ENCODE results near the gene AKAP12.

The AKAP12 gene

DNA sequence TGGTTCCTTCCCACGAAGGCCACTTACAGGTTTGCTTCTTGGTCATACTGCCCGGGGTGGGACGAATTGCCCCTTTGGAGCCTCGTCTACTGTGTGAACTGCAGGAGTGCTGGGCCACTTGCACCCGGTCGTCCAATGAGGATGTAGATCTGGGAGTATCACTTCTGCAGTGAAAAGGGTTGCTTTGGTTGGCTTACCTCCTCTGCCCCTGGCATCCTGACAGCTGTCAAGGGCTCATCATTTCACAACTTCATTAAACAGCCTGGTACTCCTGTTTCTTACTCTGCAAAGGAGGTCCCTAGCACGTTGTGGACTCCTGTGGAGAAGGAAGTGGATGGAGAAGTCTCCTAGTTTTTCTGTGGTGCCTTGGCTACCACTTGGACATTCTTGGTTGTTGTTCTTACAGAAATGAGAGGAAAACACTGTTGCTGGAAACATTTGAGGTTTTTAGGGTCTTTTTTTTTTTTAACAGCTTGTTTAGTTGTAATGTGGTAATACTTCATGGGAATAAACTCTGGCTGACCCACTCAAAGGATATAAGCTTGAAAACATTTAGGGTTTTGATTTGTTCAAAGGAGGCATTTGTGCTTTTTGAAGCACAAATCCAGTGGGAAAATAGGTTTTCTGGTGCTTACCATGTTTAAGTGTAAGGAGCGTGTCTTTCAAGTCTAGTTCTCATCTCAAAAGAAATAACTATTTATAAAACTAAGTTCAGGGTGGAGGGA lies 60.7 kb downstream of the AKAP12 start:
- no peak overlapping the region for H3K27ac ChIP-seq
- H3K4me3 ChIP-seq = no peak overlapping the region
- no peak for DNase-seq (ENCODE audit: low read depth, low spot score)
- TF ChIP-seq POLR2AphosphoS5 (IDR thresholded peaks at IDR 0.05; ENCODE audit: borderline replicate concordance, low read depth, low read length) = no peak
- no peak for TF ChIP-seq FOXP2 (optimal IDR thresholded peaks at IDR 0.05; ENCODE audit: control extremely low read depth, extremely low read length, insufficient read depth)
- TF ChIP-seq EZH2 (IDR thresholded peaks at IDR 0.05) = no peak
- no peak overlapping the region for H3K9ac ChIP-seq (ENCODE audit: insufficient read length)
- H3K9me3 ChIP-seq (ENCODE audit: low read depth, low read length) = no peaks in the 10 kb centered on the region
- no peaks in the 10 kb centered on the region for H3K36me3 ChIP-seq (ENCODE audit: insufficient read depth, low read length)

DNA sequence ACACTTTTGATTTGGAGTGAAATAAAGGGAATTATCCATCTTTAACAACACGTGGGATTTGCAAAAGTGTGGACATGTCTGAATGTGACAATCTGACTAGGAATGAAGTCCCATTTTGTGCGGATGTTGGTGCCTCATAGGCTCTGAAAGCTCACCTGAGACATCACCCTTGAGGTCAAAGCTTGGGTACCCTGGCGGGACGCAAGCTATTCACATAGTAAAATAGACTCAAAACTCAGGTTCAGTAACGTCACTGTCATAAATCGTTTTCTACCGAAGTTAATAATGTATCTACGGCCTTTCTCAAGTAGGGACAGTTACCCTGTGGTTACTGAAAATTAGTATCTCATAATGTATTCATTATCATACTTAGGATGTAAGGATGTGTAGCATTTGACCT lies 61.8 kb downstream of the AKAP12 start:
- no peak for DNase-seq (ENCODE audit: low read depth, low spot score)
- H3K4me3 ChIP-seq = no peak overlapping the region
- TF ChIP-seq POLR2AphosphoS5 (IDR thresholded peaks at IDR 0.05; ENCODE audit: borderline replicate concordance, low read depth, low read length) (no peak), EZH2 (IDR thresholded peaks at IDR 0.05) (no peak), FOXP2 (optimal IDR thresholded peaks at IDR 0.05; ENCODE audit: control extremely low read depth, extremely low read length, insufficient read depth) (no peak)
- no peak overlapping the region for H3K27ac ChIP-seq
- H3K9ac ChIP-seq (ENCODE audit: insufficient read length) = no peak overlapping the region
- H3K36me3 ChIP-seq (ENCODE audit: insufficient read depth, low read length) = no peaks in the 10 kb centered on the region
- H3K9me3 ChIP-seq (ENCODE audit: low read depth, low read length) = no peaks in the 10 kb centered on the region

DNA sequence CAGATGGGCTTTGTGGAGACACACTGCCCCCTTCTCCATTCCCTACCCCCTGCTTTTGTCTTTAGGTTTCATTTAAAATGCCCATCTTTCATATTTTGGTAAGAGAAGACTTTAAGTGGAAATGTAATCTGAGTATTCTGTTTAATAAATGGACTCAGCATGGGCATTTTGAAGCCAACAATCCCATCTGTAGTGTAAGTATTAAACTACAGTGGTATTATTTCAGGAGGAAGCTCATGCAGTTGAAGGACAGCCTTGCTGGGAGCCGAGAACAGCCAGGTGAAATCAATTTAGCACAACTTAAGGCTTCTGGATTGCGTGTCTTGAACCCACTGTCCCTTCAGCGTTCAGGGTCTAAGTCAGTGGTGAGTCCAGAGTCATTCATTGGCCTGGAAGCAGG lies 63.5 kb downstream of the AKAP12 start:
- no peaks in the 10 kb centered on the region for H3K9me3 ChIP-seq (ENCODE audit: low read depth, low read length)
- H3K9ac ChIP-seq (ENCODE audit: insufficient read length) = no peak overlapping the region
- H3K36me3 ChIP-seq (ENCODE audit: insufficient read depth, low read length) = no peaks in the 10 kb centered on the region
- no peak overlapping the region for H3K27ac ChIP-seq
- TF ChIP-seq EZH2 (IDR thresholded peaks at IDR 0.05) (no peak), FOXP2 (optimal IDR thresholded peaks at IDR 0.05; ENCODE audit: control extremely low read depth, extremely low read length, insufficient read depth) (no peak), POLR2AphosphoS5 (IDR thresholded peaks at IDR 0.05; ENCODE audit: borderline replicate concordance, low read depth, low read length) (no peak)
- H3K4me3 ChIP-seq = no peak overlapping the region
- DNase-seq (ENCODE audit: low read depth, low spot score) = no peak

DNA sequence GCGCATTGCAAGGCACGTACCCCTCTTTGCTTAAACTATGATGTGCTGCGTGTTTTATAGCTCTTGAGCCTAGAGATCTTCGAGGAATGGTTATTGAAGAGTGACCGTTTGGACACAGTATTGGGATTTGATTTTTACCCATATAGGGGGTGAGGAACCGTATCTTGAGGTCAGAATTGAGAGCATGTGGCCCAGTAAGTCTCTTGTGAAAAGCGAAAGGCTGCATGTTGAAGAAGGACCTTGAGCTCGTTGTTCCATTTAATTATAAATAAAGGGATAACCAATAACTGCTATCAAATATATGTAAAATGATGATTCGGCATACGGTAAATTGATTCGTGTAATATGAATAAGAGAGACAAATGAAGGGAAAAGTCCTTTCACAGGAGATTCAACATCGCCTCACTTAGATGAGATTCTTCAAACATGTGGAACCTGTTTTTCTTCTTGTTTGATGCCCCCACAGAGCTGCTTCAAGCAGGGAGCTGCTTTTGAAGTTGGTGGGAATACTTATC lies 66.6 kb downstream of the AKAP12 start:
- DNase-seq (ENCODE audit: low read depth, low spot score) = no peak
- H3K9ac ChIP-seq (ENCODE audit: insufficient read length) = no peak overlapping the region
- no peak overlapping the region for H3K27ac ChIP-seq
- H3K4me3 ChIP-seq = no peak overlapping the region
- H3K9me3 ChIP-seq (ENCODE audit: low read depth, low read length) = no peaks in the 10 kb centered on the region
- H3K36me3 ChIP-seq (ENCODE audit: insufficient read depth, low read length) = no peaks in the 10 kb centered on the region
- no peak for TF ChIP-seq EZH2 (IDR thresholded peaks at IDR 0.05)
- no peak for TF ChIP-seq POLR2AphosphoS5 (IDR thresholded peaks at IDR 0.05; ENCODE audit: borderline replicate concordance, low read depth, low read length)
- TF ChIP-seq FOXP2 (optimal IDR thresholded peaks at IDR 0.05; ENCODE audit: control extremely low read depth, extremely low read length, insufficient read depth) = no peak

DNA sequence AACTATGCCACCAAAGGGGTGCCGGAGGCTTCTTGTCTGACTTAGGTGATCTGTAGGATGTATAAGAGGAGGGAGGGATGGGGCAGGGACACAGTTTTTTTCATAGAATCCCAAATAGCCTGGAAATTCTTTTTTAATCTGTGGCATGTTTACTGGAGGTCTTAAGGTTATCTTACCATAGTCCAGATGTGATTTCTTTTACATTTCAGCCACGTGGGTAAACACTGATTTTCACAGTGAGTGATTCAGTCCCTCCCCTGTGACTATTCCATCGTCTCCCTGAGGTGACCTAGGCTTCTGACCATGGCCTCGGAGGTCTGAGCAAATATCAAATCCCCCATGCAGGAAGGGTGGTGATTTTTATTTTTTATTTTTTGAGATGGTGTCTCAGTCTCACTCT lies 67.7 kb downstream of the AKAP12 start:
- Histone ChIP-seq H3K9ac (ENCODE audit: insufficient read length) (no peak overlapping the region), H3K27ac (no peak overlapping the region), H3K9me3 (ENCODE audit: low read depth, low read length) (no peaks in the 10 kb centered on the region), H3K4me3 (no peak overlapping the region), H3K36me3 (ENCODE audit: insufficient read depth, low read length) (no peaks in the 10 kb centered on the region)
- no peak for DNase-seq (ENCODE audit: low read depth, low spot score)
- no peak for TF ChIP-seq EZH2 (IDR thresholded peaks at IDR 0.05)
- no peak for TF ChIP-seq POLR2AphosphoS5 (IDR thresholded peaks at IDR 0.05; ENCODE audit: borderline replicate concordance, low read depth, low read length)
- TF ChIP-seq FOXP2 (optimal IDR thresholded peaks at IDR 0.05; ENCODE audit: control extremely low read depth, extremely low read length, insufficient read depth) = no peak

DNA sequence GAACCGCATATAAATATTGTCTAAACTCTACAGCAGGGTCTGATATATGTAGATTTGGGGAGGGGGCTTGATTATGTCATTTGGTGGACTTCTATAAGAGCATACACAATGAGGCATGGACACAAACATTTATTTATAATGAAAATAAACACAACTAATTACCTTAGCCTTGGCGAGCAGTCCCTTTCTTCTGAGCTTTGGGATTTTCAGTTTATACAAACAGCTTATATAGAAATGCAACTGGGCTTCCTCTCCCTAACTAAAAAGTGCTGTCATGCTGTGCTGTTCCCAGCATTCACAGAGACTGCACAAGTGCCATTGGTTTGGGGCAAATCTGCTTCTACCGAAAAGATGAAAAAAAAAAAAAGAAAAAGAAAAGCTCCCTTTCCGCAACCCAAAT lies 69.9 kb downstream of the AKAP12 start:
- DNase-seq (ENCODE audit: low read depth, low spot score) = no peak
- Histone ChIP-seq H3K27ac (no peak overlapping the region), H3K36me3 (ENCODE audit: insufficient read depth, low read length) (no peaks in the 10 kb centered on the region), H3K9ac (ENCODE audit: insufficient read length) (no peak overlapping the region), H3K9me3 (ENCODE audit: low read depth, low read length) (no peaks in the 10 kb centered on the region), H3K4me3 (no peak overlapping the region)
- no peak for TF ChIP-seq EZH2 (IDR thresholded peaks at IDR 0.05)
- no peak for TF ChIP-seq POLR2AphosphoS5 (IDR thresholded peaks at IDR 0.05; ENCODE audit: borderline replicate concordance, low read depth, low read length)
- no peak for TF ChIP-seq FOXP2 (optimal IDR thresholded peaks at IDR 0.05; ENCODE audit: control extremely low read depth, extremely low read length, insufficient read depth)

DNA sequence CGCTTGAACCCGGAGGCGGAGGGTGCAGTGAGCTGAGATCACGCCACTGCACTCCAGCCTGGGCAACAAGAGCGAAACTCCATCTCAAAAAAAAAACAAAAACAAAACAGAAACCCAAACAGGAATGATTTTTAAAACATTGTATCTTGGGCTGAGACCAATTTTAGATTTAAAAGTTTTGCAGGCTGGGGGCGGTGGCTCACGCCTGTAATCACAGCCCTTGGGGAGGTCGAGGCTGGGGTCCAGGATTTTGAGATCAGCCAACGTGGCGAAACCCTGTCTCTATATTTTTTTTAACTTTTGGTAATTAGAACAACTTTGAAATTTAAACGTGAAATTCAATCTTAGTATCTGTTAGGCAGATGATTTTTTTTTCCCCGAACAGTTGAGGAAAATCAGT lies 70.5 kb downstream of the AKAP12 start:
- no peak overlapping the region for H3K27ac ChIP-seq
- no peaks in the 10 kb centered on the region for H3K9me3 ChIP-seq (ENCODE audit: low read depth, low read length)
- no peak overlapping the region for H3K4me3 ChIP-seq
- H3K36me3 ChIP-seq (ENCODE audit: insufficient read depth, low read length) = no peaks in the 10 kb centered on the region
- DNase-seq (ENCODE audit: low read depth, low spot score) = no peak
- TF ChIP-seq EZH2 (IDR thresholded peaks at IDR 0.05) (no peak), POLR2AphosphoS5 (IDR thresholded peaks at IDR 0.05; ENCODE audit: borderline replicate concordance, low read depth, low read length) (no peak), FOXP2 (optimal IDR thresholded peaks at IDR 0.05; ENCODE audit: control extremely low read depth, extremely low read length, insufficient read depth) (no peak)
- no peak overlapping the region for H3K9ac ChIP-seq (ENCODE audit: insufficient read length)

DNA sequence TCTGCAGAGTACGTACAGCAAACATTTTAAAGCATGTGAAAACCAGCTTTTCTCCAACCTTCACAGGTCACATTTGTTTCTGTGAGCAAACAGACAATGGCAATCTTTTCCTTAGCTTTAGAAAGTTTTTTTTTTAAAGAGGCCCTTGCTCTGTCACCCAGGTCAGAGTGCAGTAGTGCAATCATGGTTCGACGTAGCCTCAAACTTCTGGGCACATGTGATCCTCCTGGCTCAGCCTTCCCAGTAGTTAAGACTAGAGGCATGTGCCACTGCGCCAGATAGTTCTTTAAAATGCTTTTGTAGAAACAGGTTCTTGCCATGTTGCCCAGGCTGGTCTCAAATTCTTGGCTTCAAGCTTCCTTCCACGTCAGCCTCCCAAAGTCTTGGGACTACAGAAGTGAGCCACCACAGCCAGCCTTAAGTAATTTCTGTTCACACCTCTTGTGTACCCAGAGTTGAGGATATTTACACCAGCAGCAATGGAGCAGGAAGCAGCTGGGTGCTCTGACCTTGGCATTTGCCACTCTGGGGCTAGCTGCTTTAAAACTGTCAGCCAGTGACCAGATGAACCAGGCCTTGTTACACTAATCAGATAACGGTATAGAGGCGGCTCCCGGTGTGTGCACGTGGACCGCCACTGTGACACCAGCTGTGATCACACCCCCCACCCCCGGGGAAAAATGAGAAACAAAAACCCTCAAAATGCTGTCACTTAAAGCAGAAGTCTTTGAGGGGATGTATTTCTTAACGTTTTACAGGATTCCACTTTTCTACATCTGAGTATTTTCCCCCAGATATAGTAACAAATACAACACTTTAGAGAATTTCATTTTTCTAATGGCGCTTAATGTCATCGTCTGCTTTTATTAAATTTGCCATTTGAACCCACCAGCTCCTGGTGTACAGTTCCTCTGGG lies 71.3 kb downstream of the AKAP12 start:
- no peaks in the 10 kb centered on the region for H3K9me3 ChIP-seq (ENCODE audit: low read depth, low read length)
- no peak for DNase-seq (ENCODE audit: low read depth, low spot score)
- no peaks in the 10 kb centered on the region for H3K36me3 ChIP-seq (ENCODE audit: insufficient read depth, low read length)
- H3K4me3 ChIP-seq = no peak overlapping the region
- no peak for TF ChIP-seq POLR2AphosphoS5 (IDR thresholded peaks at IDR 0.05; ENCODE audit: borderline replicate concordance, low read depth, low read length)
- no peak overlapping the region for H3K9ac ChIP-seq (ENCODE audit: insufficient read length)
- no peak overlapping the region for H3K27ac ChIP-seq

All from SK-N-MC (cell line).